IPS DF 6.9 (cell line): ENCODE measurements around the gene CCDC179.

Experiments
- DNase-seq: peaks from one replicate; pipeline ENCODE4 v3.0.0-alpha.2; 2013; ENCODE audit warnings: low read depth, low spot score
- H3K27ac ChIP-seq: one replicate; pipeline ENCODE4 v1.5.1; 2013; ENCODE audit warnings: low read length, control low read depth
- H3K27me3 ChIP-seq: 2 replicates; pipeline ENCODE4 v1.6.1; 2013; ENCODE audit warnings: mild to moderate bottlenecking, low read length; ENCODE audit not compliant: control insufficient read depth, insufficient read depth
- H3K36me3 ChIP-seq: 2 replicates; pipeline ENCODE4 v1.6.1; 2013; ENCODE audit warnings: low read length; ENCODE audit not compliant: control insufficient read depth, insufficient read depth
- H3K4me1 ChIP-seq: 2 replicates; pipeline ENCODE4 v1.6.1; 2013; ENCODE audit warnings: low read length; ENCODE audit not compliant: control insufficient read depth, insufficient read depth
- H3K4me3 ChIP-seq: 2 replicates; pipeline ENCODE4 v1.5.1; 2013; ENCODE audit warnings: mild to moderate bottlenecking, low read length
- H3K9me3 ChIP-seq: 2 replicates; pipeline ENCODE4 v1.6.1; 2013; ENCODE audit warnings: low read length, inconsistent platforms; ENCODE audit not compliant: control insufficient read depth, insufficient read depth
- WGBS: extraction: QIAGEN DNeasy Blood & Tissue Kit; methylation state at CpG from one replicate; pipeline ENCODE4 v1.1.7; 2013; ENCODE audit warnings: mixed read lengths, missing lambda C conversion rate; ENCODE audit not compliant: insufficient read length, insufficient coverage; 5-methylcytosine and 5-hydroxymethylcytosine counted together

Gene CCDC179

GRCh38 chr11:22869325-22869724, 9.1 kb upstream of the CCDC179 start:
- Histone ChIP-seq H3K27me3 (no peaks in the 10 kb centered on the region), H3K9me3 (no peaks in the 10 kb centered on the region), H3K27ac (no peak overlapping the region), H3K4me3 (no peak overlapping the region), H3K36me3 (no peaks in the 10 kb centered on the region), H3K4me1 (no peaks in the 10 kb centered on the region)
- DNase-seq = no peak
- no CpG with 5 or more reads among the region's 3 CpGs for WGBS

DNA sequence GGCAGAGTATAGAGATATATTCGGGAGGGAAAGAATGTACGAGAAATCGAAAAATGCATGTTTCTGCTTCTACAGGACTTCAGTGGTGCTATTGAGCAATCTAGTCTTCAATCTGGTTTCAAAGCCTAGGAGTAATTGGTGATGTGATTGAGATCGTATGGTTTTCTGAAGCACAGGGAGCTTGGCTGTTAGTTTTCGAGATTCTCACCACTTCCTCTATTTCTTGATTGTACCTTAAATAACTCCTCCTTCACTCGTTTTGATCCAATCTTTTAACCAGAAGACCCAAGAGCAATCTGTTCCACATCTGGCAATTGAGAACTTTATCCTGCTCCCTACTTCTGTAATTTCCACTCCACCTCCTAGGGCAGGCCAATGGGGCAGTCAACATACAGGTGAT, 518 bp downstream of the CCDC179 start:
- no peak overlapping the region for H3K4me3 ChIP-seq
- no peaks in the 10 kb centered on the region for H3K36me3 ChIP-seq
- DNase-seq = no peak
- H3K9me3 ChIP-seq = no peaks in the 10 kb centered on the region
- no peaks in the 10 kb centered on the region; the same call in 1 of the 2 replicates for H3K4me1 ChIP-seq
- no peaks in the 10 kb centered on the region for H3K27me3 ChIP-seq
- WGBS = no CpG with 5 or more reads among the region's 6 CpGs
- H3K27ac ChIP-seq = no peak overlapping the region

DNA sequence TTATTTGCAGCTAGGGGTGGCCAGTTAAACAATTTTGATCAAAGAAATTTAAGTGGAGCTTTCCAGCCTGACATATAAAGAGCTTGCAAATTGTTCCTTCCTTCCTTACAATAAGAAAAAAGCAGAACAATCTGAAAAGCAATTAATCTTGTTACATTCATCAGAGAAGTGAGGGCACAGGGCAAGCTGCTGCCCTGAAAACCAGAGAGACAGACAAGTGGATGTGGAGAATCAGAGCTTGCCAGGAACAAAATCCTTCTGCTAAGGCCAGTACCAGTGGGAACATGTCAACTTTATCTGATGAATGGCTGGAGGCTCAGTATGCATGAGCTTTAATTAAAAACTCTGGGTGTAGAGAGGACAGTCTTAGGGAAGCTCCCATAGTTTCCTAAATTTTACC, 8.8 kb downstream of the CCDC179 start:
- no peaks in the 10 kb centered on the region for H3K9me3 ChIP-seq

DNA sequence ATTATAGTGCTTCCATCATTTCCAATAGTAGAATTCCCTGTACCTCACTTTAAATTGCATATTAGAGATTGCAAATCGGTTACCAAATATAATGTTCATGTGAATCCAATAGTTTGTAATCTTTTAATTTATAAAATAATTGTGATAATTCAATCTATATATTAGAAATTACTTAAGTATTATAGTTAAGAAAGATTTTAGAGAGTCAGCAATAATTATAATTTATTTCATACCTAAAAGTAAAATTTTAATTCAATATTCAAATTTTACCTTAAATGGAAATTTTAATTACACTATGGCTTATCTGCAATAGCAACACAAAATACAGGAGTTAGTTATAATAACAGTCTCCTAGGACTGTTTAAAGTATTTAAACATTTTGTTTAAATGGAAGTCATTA, 13.5 kb downstream of the CCDC179 start:
- Histone ChIP-seq H3K36me3 (no peaks in the 10 kb centered on the region), H3K4me3 (no peak overlapping the region), H3K27ac (no peak overlapping the region), H3K27me3 (no peaks in the 10 kb centered on the region), H3K4me1 (no peaks in the 10 kb centered on the region), H3K9me3 (no peaks in the 10 kb centered on the region)
- no peak for DNase-seq
- WGBS = no CpG with 5 or more reads among the region's 1 CpG

More for the DNA sequence above, 8.8 kb downstream of the CCDC179 start:
- H3K4me3 ChIP-seq = no peak overlapping the region
- no peaks in the 10 kb centered on the region for H3K36me3 ChIP-seq
- H3K4me1 ChIP-seq = no peaks in the 10 kb centered on the region
- no peak overlapping the region for H3K27ac ChIP-seq
- H3K27me3 ChIP-seq = no peaks in the 10 kb centered on the region
- no peak for DNase-seq

- Histone ChIP-seq H3K4me3 (no peak overlapping the region), H3K4me1 (no peaks in the 10 kb centered on the region), H3K36me3 (no peaks in the 10 kb centered on the region), H3K27ac (no peak overlapping the region), H3K27me3 (no peaks in the 10 kb centered on the region), H3K9me3 (no peaks in the 10 kb centered on the region)
- DNase-seq = no peak
- no CpG with 5 or more reads among the region's 3 CpGs for WGBS
These were observed 27.8 kb downstream of the CCDC179 start for GRCh38 chr11:22832315-22833015.

GRCh38 chr11:22830082-22830414, 30.2 kb downstream of the CCDC179 start:
- no peak for DNase-seq
- Histone ChIP-seq H3K4me1 (no peaks in the 10 kb centered on the region), H3K27me3 (no peaks in the 10 kb centered on the region), H3K9me3 (no peaks in the 10 kb centered on the region), H3K4me3 (no peak overlapping the region), H3K27ac (no peak overlapping the region), H3K36me3 (no peaks in the 10 kb centered on the region)
- WGBS = no CpG with 5 or more reads among the region's 4 CpGs

DNA sequence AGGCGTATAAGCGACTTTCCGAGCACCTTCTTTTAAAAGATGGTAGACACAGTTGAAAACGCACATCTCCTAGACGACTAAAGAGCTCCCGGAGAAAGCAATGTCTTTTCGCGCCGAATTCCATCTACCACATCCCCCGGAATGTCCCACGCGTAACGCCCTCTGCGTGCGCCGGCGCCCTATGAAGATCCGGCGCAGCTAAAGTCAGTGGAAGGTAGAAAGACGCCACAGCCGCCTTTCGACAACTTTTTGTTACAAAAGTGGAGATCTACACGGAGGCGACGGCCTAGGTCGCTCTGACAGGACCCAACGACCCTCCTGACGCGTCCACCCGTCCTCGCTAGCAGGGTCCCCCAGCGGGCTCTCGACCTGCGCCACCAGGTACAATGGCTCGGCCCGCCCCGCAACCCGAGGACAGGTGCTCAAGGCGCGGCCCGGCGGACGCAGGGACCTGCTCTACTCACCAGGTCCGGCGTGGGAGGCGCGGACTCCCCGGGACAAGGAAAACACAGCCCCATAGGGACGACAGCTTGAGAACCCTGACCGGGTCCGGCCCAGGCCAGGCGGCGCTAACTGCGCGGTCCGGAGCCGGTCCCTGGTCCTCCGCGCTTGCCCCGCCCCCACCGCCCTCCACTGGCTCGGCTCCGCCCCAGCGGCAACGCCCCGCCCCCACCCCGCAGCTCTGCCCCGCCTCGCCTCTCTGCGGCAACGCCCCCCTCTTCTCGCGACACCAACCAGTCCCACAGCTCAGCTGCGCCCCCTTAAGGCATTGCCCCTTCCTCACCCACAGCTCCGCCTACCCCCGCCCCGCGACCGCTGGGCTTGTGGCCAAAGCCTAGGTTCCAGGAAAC, 30.8 kb downstream of the CCDC179 start, which contains the start of gene SVIP:
TSS of gene SVIP (minus strand) at position 571 of the 851 bp plus-strand sequence. CDS start at position 518, 53 bp downstream.
- H3K27ac ChIP-seq = no peak within 1 kb of the TSS
- H3K4me3 ChIP-seq = peak within 1 kb of the TSS; percentile 80; the same call in 1 of the 2 replicates
- peak; percentile 79 for DNase-seq
- H3K27me3 ChIP-seq = no peaks in the 10 kb centered on the region
- H3K4me1 ChIP-seq = no peaks in the 10 kb centered on the region
- no CpG with 5 or more reads among the region's 79 CpGs for WGBS
- no peaks in the 10 kb centered on the region for H3K9me3 ChIP-seq
- H3K36me3 ChIP-seq = no peaks in the 10 kb centered on the region

GRCh38 chr11:22828373-22828772, 31.9 kb downstream of the CCDC179 start:
- no peaks in the 10 kb centered on the region for H3K9me3 ChIP-seq
- no peaks in the 10 kb centered on the region for H3K4me1 ChIP-seq
- 100% methylated on average over 2 of the region's 6 CpGs for WGBS
- no peaks in the 10 kb centered on the region for H3K36me3 ChIP-seq
- H3K4me3 ChIP-seq = no peak overlapping the region
- DNase-seq = no peak
- H3K27me3 ChIP-seq = no peaks in the 10 kb centered on the region
- H3K27ac ChIP-seq = no peak overlapping the region

DNA sequence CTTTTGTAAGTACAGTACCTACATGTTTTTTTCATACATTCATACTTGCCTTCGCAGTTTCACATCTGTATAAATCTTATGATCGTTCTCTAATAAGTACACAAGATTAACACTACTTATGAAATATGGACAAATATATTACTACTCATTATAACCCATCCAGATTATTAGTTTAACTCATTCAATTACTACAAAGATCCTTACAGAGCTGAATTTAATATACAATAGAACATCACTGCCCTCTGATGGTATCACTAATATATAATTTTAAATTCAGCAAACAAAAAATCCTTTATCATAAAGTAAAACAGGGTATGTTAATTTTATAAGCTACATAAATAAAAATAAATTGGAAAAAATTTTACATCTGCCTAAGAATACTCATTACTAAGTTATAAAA, 38.1 kb downstream of the CCDC179 start:
- no peak for DNase-seq
- no peaks in the 10 kb centered on the region for H3K36me3 ChIP-seq
- no CpG with 5 or more reads among the region's 2 CpGs for WGBS

GRCh38 chr11:22809893-22810292, 50.4 kb downstream of the CCDC179 start:
- Histone ChIP-seq H3K27me3 (no peaks in the 10 kb centered on the region), H3K36me3 (no peaks in the 10 kb centered on the region), H3K4me1 (no peaks in the 10 kb centered on the region), H3K9me3 (no peaks in the 10 kb centered on the region), H3K4me3 (no peak overlapping the region), H3K27ac (no peak overlapping the region)
- DNase-seq = no peak
- no CpG with 5 or more reads among the region's 3 CpGs for WGBS

More for the DNA sequence above, 38.1 kb downstream of the CCDC179 start:
- Histone ChIP-seq H3K9me3 (no peaks in the 10 kb centered on the region), H3K27ac (no peak overlapping the region), H3K4me3 (no peak overlapping the region), H3K4me1 (no peaks in the 10 kb centered on the region), H3K27me3 (no peaks in the 10 kb centered on the region)
